Neural progenitor cell (in vitro differentiated cells): ENCODE results near the gene MAPK9. TPM values are rescaled to one million over a fixed set of nuclear protein-coding genes. Genes with fewer than 3 reads are reported as not detected.

ENCODE experiments used
- DNase-seq: peaks from one replicate; pipeline ENCODE4 v3.0.0-alpha.2; 2016; ENCODE audit warnings: low spot score
- H2AFZ ChIP-seq: fragments of 200-600 bp; sonication (generic); replicated peaks from 2 replicates; pipeline ENCODE4 v1.6.1; 2016; ENCODE audit warnings: antibody characterized with exemption
- H3F3A ChIP-seq: fragments of 200-600 bp; sonication (generic); 2 replicates; pipeline ENCODE4 v1.6.1; 2016; ENCODE audit warnings: antibody characterized with exemption, low read depth
- H3K27ac ChIP-seq: fragments of 200-600 bp; sonication (generic); 2 replicates; pipeline ENCODE4 v1.5.1; 2016; ENCODE audit warnings: mild to moderate bottlenecking
- H3K27me3 ChIP-seq: fragments of 200-600 bp; sonication (generic); 2 replicates; pipeline ENCODE4 v1.6.1; 2016; ENCODE audit warnings: mild to moderate bottlenecking, moderate library complexity
- H3K36me3 ChIP-seq: fragments of 200-600 bp; sonication (generic); 2 replicates; pipeline ENCODE4 v1.5.1; 2016
- H3K4me1 ChIP-seq: fragments of 200-600 bp; sonication (generic); 2 replicates; pipeline ENCODE4 v1.6.1; 2016; ENCODE audit warnings: mixed run types
- H3K4me2 ChIP-seq: fragments of 200-600 bp; sonication (generic); 2 replicates; pipeline ENCODE4 v1.6.1; 2016
- H3K4me3 ChIP-seq: fragments of 200-600 bp; sonication (generic); 2 replicates; pipeline ENCODE4 v1.5.1; 2016
- H3K79me2 ChIP-seq: fragments of 200-600 bp; sonication (generic); 2 replicates; pipeline ENCODE4 v1.6.1; 2016; ENCODE audit warnings: low read depth
- H3K9ac ChIP-seq: fragments of 200-600 bp; sonication (generic); 2 replicates; pipeline ENCODE4 v1.6.1; 2016
- H3K9me3 ChIP-seq: fragments of 200-600 bp; sonication (generic); 2 replicates; pipeline ENCODE4 v1.5.1; 2016; ENCODE audit warnings: low read depth
- H4K20me1 ChIP-seq: fragments of 200-600 bp; sonication (generic); 2 replicates; pipeline ENCODE4 v1.6.1; 2016; ENCODE audit warnings: low read depth
- H3K27ac Mint-ChIP-seq: 3 replicates; pipeline ENCODE4 v1.8.0; 2021; ENCODE audit warnings: mixed read lengths
- H3K27me3 Mint-ChIP-seq: 2 replicates; pipeline ENCODE4 v1.8.0; 2022; ENCODE audit warnings: low read depth, mild to moderate bottlenecking, inconsistent platforms, moderate library complexity, mixed read lengths; ENCODE audit not compliant: insufficient read depth
- H3K36me3 Mint-ChIP-seq: 3 replicates; pipeline ENCODE4 v1.8.0; 2021; ENCODE audit warnings: mixed read lengths
- H3K4me1 Mint-ChIP-seq: 3 replicates; pipeline ENCODE4 v1.8.0; 2021; ENCODE audit warnings: mixed read lengths
- H3K4me3 Mint-ChIP-seq: 3 replicates; pipeline ENCODE4 v1.8.0; 2021; ENCODE audit warnings: mild to moderate bottlenecking, moderate library complexity, mixed read lengths
- H3K9me3 Mint-ChIP-seq: 3 replicates; pipeline ENCODE4 v1.8.0; 2020; ENCODE audit warnings: mixed read lengths
- EZH2 ChIP-seq: fragments of 200-600 bp; sonication (generic); IDR thresholded peaks from 2 replicates; pipeline ENCODE4 v1.6.1; 2017; ENCODE audit warnings: antibody characterized with exemption, mild to moderate bottlenecking, moderate library complexity
- EZH2phosphoT487 ChIP-seq: fragments of 200-600 bp; sonication (generic); IDR thresholded peaks from 2 replicates; pipeline ENCODE4 v1.6.1; 2017; ENCODE audit warnings: antibody characterized with exemption
- total RNA-seq: library from RNA; depleted of rRNA; stranded (reverse); fragments of >200 nt; gene quantifications from 2 replicates; pipeline ENCODE4 v1.2.3, GENCODE V29; 2015; ENCODE audit warnings: low replicate concordance
- TF ChIP-seq, protein P1 (sequence below): fragments of 200-600 bp; sonication (generic); IDR thresholded peaks from 2 replicates; pipeline ENCODE4 v1.5.1; 2017; ENCODE audit warnings: antibody characterized with exemption, mild to moderate bottlenecking

Gene MAPK9
- total RNA-seq, result 31.5 and 40.6 TPM in 2 replicates

DNA sequence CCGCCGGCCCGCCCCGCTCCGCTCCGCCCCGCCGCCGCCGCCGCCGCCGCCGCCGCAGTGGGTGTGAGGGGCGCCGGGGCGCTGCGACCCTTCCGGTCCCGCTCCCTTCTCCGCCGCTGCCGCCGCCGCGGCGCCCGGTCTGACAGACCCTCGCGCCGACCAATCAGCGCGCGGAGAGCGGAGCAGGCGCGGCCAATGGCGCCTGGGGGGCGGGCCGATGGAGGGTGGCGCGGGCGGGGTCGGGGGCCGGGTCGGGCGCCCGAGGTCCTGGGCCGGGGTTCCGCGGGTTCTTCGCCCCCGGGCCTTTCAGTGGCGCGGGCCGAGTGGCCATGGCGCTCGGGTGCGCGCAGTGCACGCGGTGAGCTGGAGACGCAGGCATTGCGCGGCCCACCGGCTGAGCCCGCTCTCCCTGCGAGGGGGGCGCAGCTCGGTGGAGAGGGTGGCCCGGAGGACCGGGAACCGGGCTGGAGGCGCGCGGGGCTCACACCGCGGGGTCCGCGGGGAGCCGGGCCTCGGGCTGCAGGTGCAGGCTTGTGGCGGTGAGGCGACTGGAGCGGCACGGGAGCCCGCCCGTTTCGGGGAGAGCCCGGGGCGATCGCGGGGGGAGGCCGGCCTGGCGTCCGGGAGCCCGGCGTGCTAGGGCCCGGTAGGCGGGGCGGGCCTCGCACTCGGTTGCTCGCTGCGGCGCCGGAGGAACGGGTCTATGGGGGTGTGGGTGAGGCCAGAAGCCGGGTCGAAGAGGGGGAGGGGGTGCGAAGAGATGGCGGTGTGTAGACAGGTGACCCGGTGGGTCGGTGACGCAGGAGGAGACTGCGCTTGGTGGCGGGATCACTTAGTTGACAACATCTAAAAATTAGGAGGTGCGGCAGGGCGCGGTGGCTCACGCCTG, at the start of gene MAPK9:
MAPK9 (minus strand) TSS at position 141 of the 889 bp plus-strand sequence. CDS start 11,522 bp downstream, outside the sequence.
- peak within 1 kb of the TSS; percentile 96 for H2AFZ ChIP-seq
- Mint-ChIP-seq H3K4me1 (peaks cover 20% of the 10 kb centered on the region), H3K4me3 (peak within 1 kb of the TSS; percentile 98), H3K36me3 (peaks cover 31% of the 10 kb centered on the region), H3K27ac (peak within 1 kb of the TSS; percentile 72), H3K27me3 (peaks cover 7% of the 10 kb centered on the region), H3K9me3 (peaks cover 8% of the 10 kb centered on the region)
- peak within 1 kb of the TSS; percentile 66 for H3K9ac ChIP-seq
- no peak within 1 kb of the TSS for H3K27ac ChIP-seq
- H3K4me3 ChIP-seq, result peak within 1 kb of the TSS; percentile 97
- H3K4me1 ChIP-seq, result peaks cover 5% of the 10 kb centered on the region
- DNase-seq, result peak; percentile 97
- peaks cover 37% of the 10 kb centered on the region for H3K79me2 ChIP-seq
- peaks cover 44% of the 10 kb centered on the region for H4K20me1 ChIP-seq
- H3K27me3 ChIP-seq, result no peaks in the 10 kb centered on the region
- no peaks in the 10 kb centered on the region for H3K36me3 ChIP-seq
- TF ChIP-seq EZH2phosphoT487 (no peak), EZH2 (no peak)
- TF ChIP-seq, protein P1, sequence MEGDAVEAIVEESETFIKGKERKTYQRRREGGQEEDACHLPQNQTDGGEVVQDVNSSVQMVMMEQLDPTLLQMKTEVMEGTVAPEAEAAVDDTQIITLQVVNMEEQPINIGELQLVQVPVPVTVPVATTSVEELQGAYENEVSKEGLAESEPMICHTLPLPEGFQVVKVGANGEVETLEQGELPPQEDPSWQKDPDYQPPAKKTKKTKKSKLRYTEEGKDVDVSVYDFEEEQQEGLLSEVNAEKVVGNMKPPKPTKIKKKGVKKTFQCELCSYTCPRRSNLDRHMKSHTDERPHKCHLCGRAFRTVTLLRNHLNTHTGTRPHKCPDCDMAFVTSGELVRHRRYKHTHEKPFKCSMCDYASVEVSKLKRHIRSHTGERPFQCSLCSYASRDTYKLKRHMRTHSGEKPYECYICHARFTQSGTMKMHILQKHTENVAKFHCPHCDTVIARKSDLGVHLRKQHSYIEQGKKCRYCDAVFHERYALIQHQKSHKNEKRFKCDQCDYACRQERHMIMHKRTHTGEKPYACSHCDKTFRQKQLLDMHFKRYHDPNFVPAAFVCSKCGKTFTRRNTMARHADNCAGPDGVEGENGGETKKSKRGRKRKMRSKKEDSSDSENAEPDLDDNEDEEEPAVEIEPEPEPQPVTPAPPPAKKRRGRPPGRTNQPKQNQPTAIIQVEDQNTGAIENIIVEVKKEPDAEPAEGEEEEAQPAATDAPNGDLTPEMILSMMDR, result no peak
- peaks cover 17% of the 10 kb centered on the region for H3F3A ChIP-seq
- peak within 1 kb of the TSS; percentile 98 for H3K4me2 ChIP-seq
- no peaks in the 10 kb centered on the region for H3K9me3 ChIP-seq

DNA sequence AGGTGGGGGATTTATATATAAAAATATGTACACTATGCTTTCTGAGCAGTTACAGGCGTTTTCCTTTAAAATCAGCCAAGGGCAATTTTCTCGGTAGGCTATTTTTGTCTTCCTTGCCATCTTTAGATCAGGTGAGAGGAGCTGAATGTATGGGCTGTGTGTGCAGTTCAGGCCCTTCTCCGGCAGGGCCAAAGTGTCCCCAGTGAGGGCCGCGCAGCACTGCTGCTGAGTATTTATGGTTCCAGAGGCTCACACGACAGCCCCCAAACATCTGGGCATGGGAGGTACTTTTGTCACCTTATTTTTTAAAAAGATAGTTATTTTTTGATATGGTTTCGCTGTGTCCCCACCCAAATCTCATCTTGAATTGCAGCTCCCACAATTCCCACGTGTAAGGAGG, 49.7 kb upstream of the MAPK9 start:
- Mint-ChIP-seq H3K9me3 (no peaks in the 10 kb centered on the region), H3K4me3 (no peak overlapping the region), H3K27ac (no peak overlapping the region), H3K27me3 (peaks cover 7% of the 10 kb centered on the region), H3K4me1 (peaks cover 27% of the 10 kb centered on the region), H3K36me3 (peaks cover 7% of the 10 kb centered on the region)
- H3K4me2 ChIP-seq, result no peak overlapping the region
- H3K9me3 ChIP-seq, result no peaks in the 10 kb centered on the region
- no peak overlapping the region for H3K27ac ChIP-seq
- H4K20me1 ChIP-seq, result peaks cover 23% of the 10 kb centered on the region
- H3K79me2 ChIP-seq, result peaks cover 26% of the 10 kb centered on the region
- DNase-seq, result no peak
- H3K4me1 ChIP-seq, result peaks cover 14% of the 10 kb centered on the region
- peaks cover 15% of the 10 kb centered on the region for H3F3A ChIP-seq
- no peaks in the 10 kb centered on the region for H3K27me3 ChIP-seq
- TF ChIP-seq EZH2phosphoT487 (no peak), EZH2 (no peak)
- TF ChIP-seq, protein P1, result no peak
- no peaks in the 10 kb centered on the region for H3K36me3 ChIP-seq
- no peak overlapping the region for H3K4me3 ChIP-seq
- no peak overlapping the region for H3K9ac ChIP-seq
- no peak overlapping the region for H2AFZ ChIP-seq

DNA sequence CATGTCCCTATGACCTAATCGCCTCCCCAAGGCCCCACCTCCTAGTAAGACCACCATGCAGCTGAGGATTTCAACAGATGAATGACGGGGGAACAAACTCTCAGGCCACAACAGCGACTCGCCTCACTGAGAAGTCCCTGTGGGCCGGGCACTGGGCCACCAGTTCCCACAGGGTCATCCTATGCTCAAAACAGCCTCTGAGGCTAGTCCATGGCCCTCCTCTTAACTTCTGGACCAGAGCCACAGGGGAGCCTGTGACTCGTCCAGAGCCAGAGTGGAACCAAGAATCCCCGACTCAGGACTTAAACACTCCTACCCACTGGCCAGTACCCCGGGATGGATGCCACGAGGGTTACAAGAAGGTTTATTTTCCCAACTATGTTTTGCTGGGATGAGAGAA, 49.0 kb upstream of the MAPK9 start:
- Histone ChIP-seq H3K9me3 (no peaks in the 10 kb centered on the region), H3K4me1 (peaks cover 14% of the 10 kb centered on the region), H3F3A (peaks cover 15% of the 10 kb centered on the region), H3K4me2 (no peak overlapping the region), H3K36me3 (no peaks in the 10 kb centered on the region), H3K9ac (no peak overlapping the region), H3K4me3 (no peak overlapping the region), H2AFZ (no peak overlapping the region), H3K27me3 (no peaks in the 10 kb centered on the region), H3K79me2 (peaks cover 26% of the 10 kb centered on the region), H4K20me1 (peaks cover 23% of the 10 kb centered on the region), H3K27ac (no peak overlapping the region)
- TF ChIP-seq, protein P1, result no peak
- TF ChIP-seq EZH2phosphoT487 (no peak), EZH2 (no peak)
- peaks cover 12% of the 10 kb centered on the region for H3K36me3 Mint-ChIP-seq
- H3K4me3 Mint-ChIP-seq, result no peak overlapping the region
- peaks cover 27% of the 10 kb centered on the region for H3K4me1 Mint-ChIP-seq
- H3K27ac Mint-ChIP-seq, result no peak overlapping the region
- DNase-seq, result no peak
- H3K9me3 Mint-ChIP-seq, result peaks cover 3% of the 10 kb centered on the region
- peaks cover 9% of the 10 kb centered on the region for H3K27me3 Mint-ChIP-seq
